HG03108 (cell line): Measurements from ENCODE around the gene MICAL2.

Source experiments
- ATAC-seq: cut with Tn5 transposase; IDR thresholded peaks from one replicate; pipeline ENCODE4 v1.9.1; 2021; ENCODE audit warnings: moderate library complexity; ENCODE audit not compliant: unreplicated experiment

MICAL2 gene

DNA sequence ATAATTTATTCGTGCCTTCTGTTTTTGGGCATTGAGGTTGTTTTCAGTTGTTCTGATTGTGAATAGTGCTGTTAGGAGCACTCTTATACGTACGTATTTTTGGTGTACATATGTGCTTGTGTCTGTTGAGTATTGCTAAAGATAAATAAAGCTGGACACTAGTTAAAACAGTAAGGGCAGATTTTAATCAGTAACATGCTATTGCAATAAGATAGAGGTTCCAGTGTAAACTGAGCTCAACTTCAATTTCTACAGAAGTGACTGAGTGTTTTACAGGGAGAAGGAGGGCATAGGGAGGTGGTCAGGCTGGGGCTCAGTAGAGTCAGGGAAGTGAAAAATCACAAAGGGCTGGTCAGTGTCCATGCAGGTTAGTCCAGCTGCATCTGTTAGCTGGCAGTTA is 191.0 kb downstream of the MICAL2 start:
- no peak for ATAC-seq

DNA sequence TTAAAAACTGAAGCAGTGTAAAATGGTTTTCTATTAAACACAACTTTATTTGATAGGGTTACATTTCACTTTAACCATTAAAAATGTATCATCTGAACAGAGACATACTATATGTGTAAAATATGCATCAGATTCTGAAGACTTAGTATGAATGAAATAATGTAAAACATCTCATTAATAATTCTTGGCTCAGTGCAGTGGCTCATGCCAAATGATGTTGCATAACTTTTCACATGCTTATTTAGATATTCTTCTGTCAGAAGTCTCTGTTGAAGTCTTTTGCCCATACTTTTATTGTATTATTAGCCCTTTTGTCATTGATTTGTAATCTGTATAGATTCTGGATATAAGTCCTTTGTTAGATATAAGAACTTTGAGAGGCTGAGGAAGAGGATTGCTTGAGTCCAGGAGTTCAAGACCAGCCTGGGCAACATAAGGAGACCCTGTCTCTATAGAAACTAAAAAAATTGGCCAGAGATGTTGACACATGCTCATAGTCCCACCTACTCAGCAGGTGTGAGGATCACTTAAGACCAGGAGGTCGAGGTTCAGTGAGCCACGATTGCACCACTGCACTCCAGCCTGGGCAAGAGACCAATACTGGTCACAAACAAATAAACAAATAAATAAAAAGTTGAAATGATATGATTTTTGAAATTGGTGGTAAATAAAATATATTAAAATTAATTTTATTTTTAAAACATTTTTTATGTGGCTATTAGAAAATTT is 193.2 kb downstream of the MICAL2 start:
- no peak for ATAC-seq

DNA sequence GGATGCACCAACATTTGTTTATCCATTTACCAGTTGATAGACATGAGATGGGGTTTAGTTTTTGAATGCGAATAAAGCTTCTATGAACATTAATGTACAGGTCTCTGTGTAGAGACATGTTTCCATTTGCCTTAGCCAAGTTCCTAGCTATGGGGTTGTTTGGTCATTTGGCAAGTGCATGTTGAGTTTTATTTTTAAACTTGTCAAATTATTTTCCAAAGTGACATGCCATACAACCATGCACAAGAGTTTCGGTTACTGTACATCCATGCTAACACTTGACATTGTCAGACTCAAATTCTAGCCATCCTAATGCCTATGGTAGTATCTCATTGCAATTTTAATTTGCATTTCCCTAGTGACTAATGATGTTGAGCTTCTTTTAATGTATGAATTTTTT is 196.4 kb downstream of the MICAL2 start:
- ATAC-seq = no peak

DNA sequence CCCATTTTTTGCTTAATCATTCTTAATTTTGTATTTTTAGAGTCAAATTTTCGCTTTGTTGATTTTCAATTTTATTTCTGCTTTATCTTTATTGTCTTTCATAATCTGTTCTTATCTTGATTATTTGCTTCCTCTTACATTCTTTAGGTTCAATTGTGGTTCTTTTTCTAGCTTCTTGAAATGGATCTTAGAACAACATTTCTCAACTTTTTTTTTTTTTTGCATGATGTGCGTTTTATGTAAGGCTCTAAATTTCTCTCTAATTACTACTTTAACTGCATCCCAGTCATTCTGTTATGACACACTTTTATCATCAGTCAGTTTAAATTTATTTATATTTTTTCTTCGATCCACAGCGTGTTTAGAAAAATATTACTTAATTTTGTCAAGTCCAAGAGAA is 201.7 kb downstream of the MICAL2 start:
- no peak for ATAC-seq
